IPS-18c (cell line): ENCODE data around the gene ZNF740.

ENCODE experiments used
- H3K4me3 ChIP-seq: 2 replicates; pipeline ENCODE4 v1.7.0; 2013; ENCODE audit warnings: low read depth, mild to moderate bottlenecking, low read length, moderate library complexity; ENCODE audit not compliant: insufficient read depth
- H3K9me3 ChIP-seq: one replicate; pipeline ENCODE4 v1.6.1; 2013; ENCODE audit warnings: mild to moderate bottlenecking, low read length, moderate library complexity; ENCODE audit not compliant: control insufficient read depth, insufficient read depth

The ZNF740 gene

GRCh38 chr12:53190108-53190729, 9.7 kb downstream of the ZNF740 start:
- Histone ChIP-seq H3K9me3 (peaks cover 2% of the 10 kb centered on the region), H3K4me3 (no peak overlapping the region)

GRCh38 chr12:53191096-53191884, 10.8 kb downstream of the ZNF740 start:
- Histone ChIP-seq H3K9me3 (peaks cover 2% of the 10 kb centered on the region), H3K4me3 (no peak overlapping the region)

- peaks cover 2% of the 10 kb centered on the region for H3K9me3 ChIP-seq
- no peak overlapping the region for H3K4me3 ChIP-seq
Measured at GRCh38 chr12:53191885-53192530, 11.5 kb downstream of the ZNF740 start.

GRCh38 chr12:53192531-53193021, 12.1 kb downstream of the ZNF740 start:
- Histone ChIP-seq H3K4me3 (no peak overlapping the region), H3K9me3 (peaks cover 2% of the 10 kb centered on the region)

GRCh38 chr12:53193040-53193439, 12.5 kb downstream of the ZNF740 start:
- Histone ChIP-seq H3K4me3 (no peak overlapping the region), H3K9me3 (peaks cover 2% of the 10 kb centered on the region)

GRCh38 chr12:53193985-53194716, 13.6 kb downstream of the ZNF740 start:
- Histone ChIP-seq H3K4me3 (no peak overlapping the region), H3K9me3 (no peaks in the 10 kb centered on the region)

GRCh38 chr12:53194973-53195372, 14.5 kb downstream of the ZNF740 start:
- H3K4me3 ChIP-seq: no peak overlapping the region

GRCh38 chr12:53195516-53196420, 15.2 kb downstream of the ZNF740 start:
- H3K9me3 ChIP-seq: no peaks in the 10 kb centered on the region
- no peak overlapping the region for H3K4me3 ChIP-seq

More at GRCh38 chr12:53194973-53195372, 14.5 kb downstream of the ZNF740 start:
- no peaks in the 10 kb centered on the region for H3K9me3 ChIP-seq

- H3K4me3 ChIP-seq: no peak overlapping the region
- H3K9me3 ChIP-seq: no peaks in the 10 kb centered on the region
Measured at GRCh38 chr12:53196486-53196885, 16.0 kb downstream of the ZNF740 start.

GRCh38 chr12:53197011-53197640, 16.6 kb downstream of the ZNF740 start:
- H3K4me3 ChIP-seq: no peak overlapping the region

GRCh38 chr12:53198486-53199110, 18.1 kb downstream of the ZNF740 start:
- Histone ChIP-seq H3K9me3 (no peaks in the 10 kb centered on the region), H3K4me3 (no peak overlapping the region)

More at GRCh38 chr12:53197011-53197640, 16.6 kb downstream of the ZNF740 start:
- no peaks in the 10 kb centered on the region for H3K9me3 ChIP-seq

GRCh38 chr12:53199700-53200099, 19.2 kb downstream of the ZNF740 start:
- Histone ChIP-seq H3K9me3 (no peaks in the 10 kb centered on the region), H3K4me3 (no peak overlapping the region)

GRCh38 chr12:53200107-53200457, 19.6 kb downstream of the ZNF740 start:
- H3K9me3 ChIP-seq: no peaks in the 10 kb centered on the region
- no peak overlapping the region for H3K4me3 ChIP-seq

GRCh38 chr12:53200458-53201176, 20.1 kb downstream of the ZNF740 start:
- Histone ChIP-seq H3K4me3 (no peak overlapping the region), H3K9me3 (no peaks in the 10 kb centered on the region)

- Histone ChIP-seq H3K4me3 (no peak overlapping the region), H3K9me3 (no peaks in the 10 kb centered on the region)
Measured at GRCh38 chr12:53201177-53201541, 20.6 kb downstream of the ZNF740 start.
